HFFc6 (cell line): Measurements from ENCODE around the gene CORO7. TPM values are rescaled to one million over a fixed set of nuclear protein-coding genes. Genes with fewer than 3 reads are reported as not detected.
A peak's percentile ranks its signal among the peaks of the same experiment; 100 is the strongest.

Source experiments
- DNase-seq: peaks from one replicate; pipeline ENCODE4 v3.0.0-alpha.2; 2018
- H3K27ac Mint-ChIP-seq: 2 replicates; pipeline ENCODE4 v1.8.0; 2020; ENCODE audit warnings: mild to moderate bottlenecking, mixed read lengths
- H3K27me3 Mint-ChIP-seq: 2 replicates; pipeline ENCODE4 v1.8.0; 2021; ENCODE audit warnings: mild to moderate bottlenecking, moderate library complexity, mixed read lengths; ENCODE audit not compliant: insufficient read depth
- H3K36me3 Mint-ChIP-seq: 2 replicates; pipeline ENCODE4 v1.8.0; 2021; ENCODE audit warnings: low read depth, mixed read lengths
- H3K4me1 Mint-ChIP-seq: 2 replicates; pipeline ENCODE4 v1.8.0; 2020; ENCODE audit warnings: low read depth, mixed read lengths
- H3K4me3 Mint-ChIP-seq: 2 replicates; pipeline ENCODE4 v1.8.0; 2020; ENCODE audit warnings: mild to moderate bottlenecking, moderate library complexity, mixed read lengths
- H3K9me3 Mint-ChIP-seq: 2 replicates; pipeline ENCODE4 v1.8.0; 2020; ENCODE audit warnings: mild to moderate bottlenecking, mixed read lengths
- total RNA-seq, 6 experiments: library from RNA; stranded (reverse); fragmentation: NEBNext Ultra II Directional; extraction: Animal tissue kit (Norgen Biotek cat#: 25700); gene quantifications; 2 replicates in 1 of 6; 3 replicates in 5 of 6; pipeline ENCODE4 v1.2.3, GENCODE V29; 2021
- TF ChIP-seq, protein P1 (sequence below): fragments of 200-600 bp; sonication (generic); IDR thresholded peaks from 2 replicates; pipeline ENCODE4 v1.5.0; 2021; ENCODE audit warnings: antibody characterized with exemption, mild to moderate bottlenecking

The CORO7 gene
- total RNA-seq, 6 experiments from 2014 or later: 12.1 to 20.9 (median 17.2) TPM

DNA sequence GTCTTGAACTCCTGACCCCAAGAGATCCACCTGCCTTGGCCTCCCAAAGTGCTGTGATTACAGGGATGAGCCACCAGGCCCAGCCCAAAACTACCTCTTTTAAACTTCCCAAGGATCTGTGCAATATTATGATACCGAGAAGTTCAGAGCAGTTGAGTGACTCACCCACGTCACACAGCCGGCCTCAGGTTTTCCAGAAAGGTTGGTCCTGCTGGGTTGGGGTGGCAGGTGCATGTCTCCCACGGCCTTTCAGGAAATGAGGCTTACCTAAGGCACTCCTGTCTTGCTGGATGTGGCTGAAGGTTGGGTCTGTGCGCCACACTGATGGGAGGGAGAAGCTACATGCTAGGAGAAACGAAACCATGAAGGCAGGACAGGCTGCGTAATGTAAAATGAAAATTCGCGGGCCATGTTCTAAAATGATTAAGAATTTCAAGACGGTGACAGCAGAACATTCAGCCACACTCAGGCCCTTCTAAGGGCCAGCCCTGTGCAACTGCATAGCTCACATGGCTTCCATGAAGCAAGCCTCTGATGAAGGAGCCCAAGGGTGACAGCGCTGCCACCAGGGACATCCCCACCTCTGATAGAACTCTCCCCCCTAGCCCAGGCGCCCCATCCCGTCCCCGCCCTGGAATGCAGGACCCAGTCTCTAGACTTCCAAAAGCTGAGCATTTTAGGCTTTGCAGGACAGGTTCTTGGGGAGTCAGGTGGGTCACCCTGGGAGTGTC lies 107.1 kb downstream of the CORO7 start:
- Mint-ChIP-seq H3K27ac (peak overlapping the region; percentile 81), H3K9me3 (peaks cover 4% of the 10 kb centered on the region; the same call in 1 of the 2 replicates), H3K27me3 (no peaks in the 10 kb centered on the region; the same call in 1 of the 2 replicates), H3K4me3 (no peak overlapping the region; the same call in 1 of the 2 replicates), H3K4me1 (peaks cover 27% of the 10 kb centered on the region), H3K36me3 (peaks cover 6% of the 10 kb centered on the region)
- TF ChIP-seq, protein P1, sequence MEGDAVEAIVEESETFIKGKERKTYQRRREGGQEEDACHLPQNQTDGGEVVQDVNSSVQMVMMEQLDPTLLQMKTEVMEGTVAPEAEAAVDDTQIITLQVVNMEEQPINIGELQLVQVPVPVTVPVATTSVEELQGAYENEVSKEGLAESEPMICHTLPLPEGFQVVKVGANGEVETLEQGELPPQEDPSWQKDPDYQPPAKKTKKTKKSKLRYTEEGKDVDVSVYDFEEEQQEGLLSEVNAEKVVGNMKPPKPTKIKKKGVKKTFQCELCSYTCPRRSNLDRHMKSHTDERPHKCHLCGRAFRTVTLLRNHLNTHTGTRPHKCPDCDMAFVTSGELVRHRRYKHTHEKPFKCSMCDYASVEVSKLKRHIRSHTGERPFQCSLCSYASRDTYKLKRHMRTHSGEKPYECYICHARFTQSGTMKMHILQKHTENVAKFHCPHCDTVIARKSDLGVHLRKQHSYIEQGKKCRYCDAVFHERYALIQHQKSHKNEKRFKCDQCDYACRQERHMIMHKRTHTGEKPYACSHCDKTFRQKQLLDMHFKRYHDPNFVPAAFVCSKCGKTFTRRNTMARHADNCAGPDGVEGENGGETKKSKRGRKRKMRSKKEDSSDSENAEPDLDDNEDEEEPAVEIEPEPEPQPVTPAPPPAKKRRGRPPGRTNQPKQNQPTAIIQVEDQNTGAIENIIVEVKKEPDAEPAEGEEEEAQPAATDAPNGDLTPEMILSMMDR: no peak
- no peak for DNase-seq

DNA sequence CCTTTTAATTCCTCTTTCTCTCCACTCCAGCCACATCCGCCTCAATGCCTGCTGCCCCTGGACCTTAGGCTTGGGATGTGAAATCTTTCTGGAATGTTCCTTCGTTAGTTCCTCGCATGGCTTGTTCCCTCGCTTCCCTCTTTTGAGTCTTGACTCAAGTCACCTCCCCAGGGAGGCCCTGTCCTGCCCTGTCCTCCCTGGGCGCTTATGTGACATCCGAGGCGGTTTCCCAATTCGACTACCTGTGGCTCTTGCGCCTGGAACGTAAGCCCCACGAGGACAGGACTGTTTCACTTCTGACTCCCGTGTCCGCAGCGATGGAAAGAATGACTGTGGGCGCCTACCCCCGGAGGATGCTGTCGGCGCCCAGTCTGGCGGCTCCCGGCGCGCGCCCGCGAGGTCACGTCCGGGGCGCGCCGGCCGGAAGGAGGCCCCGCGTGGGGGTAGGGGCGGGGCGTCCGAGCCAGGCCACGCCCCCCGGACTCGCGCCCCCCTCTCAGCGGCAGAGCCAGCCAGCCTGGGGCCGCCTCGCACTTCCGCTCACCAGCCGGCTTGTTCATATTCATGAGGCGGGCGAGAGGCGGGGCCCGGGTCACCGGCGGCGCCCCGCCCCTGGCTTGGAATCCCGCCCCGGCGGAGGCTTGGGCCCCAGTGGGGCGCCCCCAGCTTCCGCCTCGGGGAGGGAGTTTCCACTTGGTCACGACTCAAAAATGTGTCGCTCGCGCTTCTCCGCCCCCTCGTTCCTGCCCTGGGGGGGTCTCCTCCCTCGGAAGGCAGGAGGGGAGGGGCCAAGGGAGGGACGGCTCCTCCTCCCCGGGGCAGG lies 109.0 kb downstream of the CORO7 start:
- Mint-ChIP-seq H3K9me3 (peaks cover 4% of the 10 kb centered on the region; the same call in 1 of the 2 replicates), H3K4me3 (peak overlapping the region; percentile 89), H3K27ac (peak overlapping the region; percentile 94), H3K27me3 (no peaks in the 10 kb centered on the region; the same call in 1 of the 2 replicates), H3K4me1 (peaks cover 30% of the 10 kb centered on the region), H3K36me3 (peaks cover 6% of the 10 kb centered on the region)
- DNase-seq: peak; percentile 92
- TF ChIP-seq, protein P1: peak; percentile 56

DNA sequence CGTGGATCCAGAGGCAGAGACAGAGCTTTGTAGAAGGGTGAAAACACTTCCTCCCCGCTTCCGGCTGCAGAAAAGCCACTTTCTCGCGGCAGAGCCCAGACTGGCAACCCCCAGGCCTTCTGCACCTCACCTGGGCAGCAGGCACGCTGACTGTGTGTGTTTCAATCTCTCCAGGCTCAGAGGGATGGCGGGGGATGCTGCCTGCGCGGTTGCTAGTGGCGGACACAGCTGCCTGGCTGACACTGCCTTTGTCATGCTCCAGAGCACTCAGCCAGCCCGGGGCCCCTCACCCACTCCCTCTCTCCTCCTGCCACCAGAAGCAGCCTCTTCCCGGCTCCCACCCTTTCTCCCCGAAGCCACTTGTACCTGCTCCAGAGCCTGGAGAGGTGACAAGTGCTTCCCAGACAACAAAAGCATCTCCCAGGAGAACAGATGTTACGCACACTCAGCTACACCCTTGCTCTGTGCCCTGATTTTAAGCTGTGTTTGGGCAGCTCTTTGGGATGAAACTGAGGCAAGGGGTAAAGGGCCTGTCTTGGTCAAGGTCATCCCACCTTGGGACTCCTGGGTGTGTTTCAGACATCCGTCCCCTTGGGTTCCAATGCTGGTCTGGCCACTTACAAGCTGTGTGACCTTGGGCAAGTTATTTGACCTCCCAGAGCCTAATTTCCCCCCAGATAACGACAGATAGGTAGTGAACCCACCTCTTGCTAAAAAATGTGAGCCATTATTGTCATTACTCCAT lies 109.8 kb downstream of the CORO7 start:
- TF ChIP-seq, protein P1: no peak
- Mint-ChIP-seq H3K9me3 (peaks cover 4% of the 10 kb centered on the region; the same call in 1 of the 2 replicates), H3K4me1 (peaks cover 30% of the 10 kb centered on the region), H3K27ac (peak overlapping the region; percentile 94), H3K4me3 (peak overlapping the region; percentile 89), H3K27me3 (no peaks in the 10 kb centered on the region; the same call in 1 of the 2 replicates), H3K36me3 (peaks cover 10% of the 10 kb centered on the region)
- DNase-seq: no peak

Other genes with a start within 250 kb of the CORO7 start
- not detected for gene SRL, start 174.5 kb downstream of the CORO7 start, total RNA-seq
- 10 to 100 TPM in 3 of 6 experiments, 1 to 10 TPM in 3; 8.3 to 11.7 (median 10.1) TPM for gene TFAP4, start 143.6 kb downstream of the CORO7 start, total RNA-seq
- 10 to 100 TPM; 21.9 to 26.0 (median 23.5) TPM for gene GLIS2, start 100.5 kb downstream of the CORO7 start, total RNA-seq
- 10 to 100 TPM; 44.9 to 50.8 (median 46.1) TPM for gene PAM16, start 65.3 kb downstream of the CORO7 start, total RNA-seq
- gene VASN, start 44.7 kb downstream of the CORO7 start, total RNA-seq: 100 to 1,000 TPM in 4 of 6 experiments, 10 to 100 TPM in 2; 92.0 to 131 (median 103) TPM
- 10 to 100 TPM; 40.8 to 54.4 (median 45.1) TPM for gene DNAJA3, start 9.3 kb upstream of the CORO7 start, total RNA-seq
- 10 to 100 TPM; 26.2 to 37.2 (median 33.7) TPM for gene NMRAL1, start 58.0 kb upstream of the CORO7 start, total RNA-seq
- 10 to 100 TPM; 45.2 to 60.5 (median 54.9) TPM for gene HMOX2, start 59.8 kb upstream of the CORO7 start, total RNA-seq
- 1 to 10 TPM; 5.0 to 8.3 (median 6.4) TPM for gene CDIP1, start 122.2 kb upstream of the CORO7 start, total RNA-seq
- not detected for gene C16orf96, start 139.7 kb upstream of the CORO7 start, total RNA-seq
- 10 to 100 TPM; 23.5 to 33.2 (median 27.9) TPM for gene UBALD1, start 198.3 kb upstream of the CORO7 start, total RNA-seq
- gene MGRN1, start 208.2 kb upstream of the CORO7 start, total RNA-seq: 10 to 100 TPM; 65.8 to 81.6 (median 69.1) TPM